Endodermal cell (in vitro differentiated cells): ENCODE measurements around the gene MSI1. TPM values are rescaled to one million over a fixed set of nuclear protein-coding genes. Genes with fewer than 3 reads are reported as not detected.

Experiments used
- DNase-seq: peaks from one replicate; pipeline ENCODE4 v3.0.0-alpha.2; 2017
- H3K27ac ChIP-seq: 2 replicates; pipeline ENCODE4 v1.5.1; 2013; ENCODE audit warnings: mild to moderate bottlenecking, low read depth, low read length, moderate library complexity
- H3K27me3 ChIP-seq: 2 replicates; pipeline ENCODE4 v1.6.1; 2013; ENCODE audit warnings: mild to moderate bottlenecking, low read length, moderate library complexity; ENCODE audit not compliant: insufficient read depth, control insufficient read depth, poor library complexity, severe bottlenecking
- H3K36me3 ChIP-seq: 2 replicates; pipeline ENCODE4 v1.7.0; 2013; ENCODE audit warnings: mild to moderate bottlenecking, low read length, moderate library complexity; ENCODE audit not compliant: control insufficient read depth, insufficient read depth
- H3K4me1 ChIP-seq: one replicate; pipeline ENCODE4 v1.7.0; 2013; ENCODE audit warnings: low read length; ENCODE audit not compliant: control insufficient read depth, insufficient read depth
- H3K4me3 ChIP-seq: 2 replicates; pipeline ENCODE4 v1.5.1; 2013; ENCODE audit warnings: mild to moderate bottlenecking, low read length, moderate library complexity
- H3K9ac ChIP-seq: 2 replicates; pipeline ENCODE4 v1.6.1; 2013; ENCODE audit warnings: mild to moderate bottlenecking, low read length, moderate library complexity; ENCODE audit not compliant: poor library complexity, severe bottlenecking; ENCODE audit errors: extremely low read depth
- H3K9me3 ChIP-seq: 2 replicates; pipeline ENCODE4 v1.6.1; 2013; ENCODE audit warnings: mild to moderate bottlenecking, low read length, moderate library complexity; ENCODE audit not compliant: control insufficient read depth
- H3K27ac Mint-ChIP-seq: 2 replicates; pipeline ENCODE4 v1.8.0; 2020; ENCODE audit warnings: mixed read lengths
- H3K27me3 Mint-ChIP-seq: 2 replicates; pipeline ENCODE4 v1.8.0; 2021; ENCODE audit warnings: mild to moderate bottlenecking, mixed read lengths; ENCODE audit not compliant: insufficient read depth
- H3K36me3 Mint-ChIP-seq: 2 replicates; pipeline ENCODE4 v1.8.0; 2020; ENCODE audit warnings: low read depth, mixed read lengths
- H3K4me1 Mint-ChIP-seq: 2 replicates; pipeline ENCODE4 v1.8.0; 2020; ENCODE audit warnings: mixed read lengths
- H3K4me3 Mint-ChIP-seq: 2 replicates; pipeline ENCODE4 v1.8.0; 2020; ENCODE audit warnings: mild to moderate bottlenecking, moderate library complexity, mixed read lengths
- H3K9me3 Mint-ChIP-seq: 2 replicates; pipeline ENCODE4 v1.8.0; 2020; ENCODE audit warnings: mild to moderate bottlenecking, mixed read lengths
- WGBS, 2 experiments: methylation state at CpG; one replicate each; pipeline versions ENCODE4 v1.1.5 to v1.1.7; 2013; ENCODE audit warnings: missing lambda C conversion rate in 2 of 2, mixed read lengths in 1 of 2; ENCODE audit not compliant: insufficient coverage in 1 of 2, insufficient read length in 1 of 2; 5-methylcytosine and 5-hydroxymethylcytosine counted together
- total RNA-seq, 2 donors: library from RNA; stranded (reverse); fragmentation: NEBNext Ultra II Directional in 1 of 2; extraction: Animal tissue kit (Norgen Biotek cat#: 25700) in 1 of 2; gene quantifications; 2 replicates in 1 of 2; 3 replicates in 1 of 2; pipeline ENCODE4 v1.2.1, GENCODE V29; 2021
- TF ChIP-seq, protein P1 (sequence below): fragments of 200-600 bp; sonication (generic); conservative IDR thresholded peaks from 2 replicates; pipeline ENCODE4 v1.5.0; 2021; ENCODE audit warnings: antibody characterized with exemption, mild to moderate bottlenecking

The MSI1 gene
- total RNA-seq, 2 donors from 2014 or later = 92.8 to 105 TPM

DNA sequence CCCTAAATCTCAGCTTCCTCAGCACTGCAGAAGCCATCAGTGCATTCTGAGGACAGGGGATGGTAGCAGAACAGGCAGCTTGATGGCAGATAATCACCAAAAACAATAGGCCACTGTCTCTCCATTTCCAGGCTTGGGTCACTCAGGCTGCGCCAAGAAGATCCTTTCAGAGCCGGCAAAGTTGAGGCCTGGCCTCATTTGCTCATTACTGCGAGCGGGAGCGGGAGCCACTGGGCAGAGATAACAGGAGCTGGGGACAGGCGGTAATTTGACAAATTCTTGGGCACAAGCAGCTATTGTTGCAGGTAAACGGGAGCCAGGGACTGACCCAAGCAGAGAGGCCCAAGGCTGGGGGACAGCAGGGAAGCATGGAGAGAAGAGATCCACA is 2.1 kb downstream of the MSI1 start:
- H3K9ac ChIP-seq = no peak overlapping the region
- H3K4me1 Mint-ChIP-seq = peaks cover 76% of the 10 kb centered on the region
- TF ChIP-seq, protein P1, sequence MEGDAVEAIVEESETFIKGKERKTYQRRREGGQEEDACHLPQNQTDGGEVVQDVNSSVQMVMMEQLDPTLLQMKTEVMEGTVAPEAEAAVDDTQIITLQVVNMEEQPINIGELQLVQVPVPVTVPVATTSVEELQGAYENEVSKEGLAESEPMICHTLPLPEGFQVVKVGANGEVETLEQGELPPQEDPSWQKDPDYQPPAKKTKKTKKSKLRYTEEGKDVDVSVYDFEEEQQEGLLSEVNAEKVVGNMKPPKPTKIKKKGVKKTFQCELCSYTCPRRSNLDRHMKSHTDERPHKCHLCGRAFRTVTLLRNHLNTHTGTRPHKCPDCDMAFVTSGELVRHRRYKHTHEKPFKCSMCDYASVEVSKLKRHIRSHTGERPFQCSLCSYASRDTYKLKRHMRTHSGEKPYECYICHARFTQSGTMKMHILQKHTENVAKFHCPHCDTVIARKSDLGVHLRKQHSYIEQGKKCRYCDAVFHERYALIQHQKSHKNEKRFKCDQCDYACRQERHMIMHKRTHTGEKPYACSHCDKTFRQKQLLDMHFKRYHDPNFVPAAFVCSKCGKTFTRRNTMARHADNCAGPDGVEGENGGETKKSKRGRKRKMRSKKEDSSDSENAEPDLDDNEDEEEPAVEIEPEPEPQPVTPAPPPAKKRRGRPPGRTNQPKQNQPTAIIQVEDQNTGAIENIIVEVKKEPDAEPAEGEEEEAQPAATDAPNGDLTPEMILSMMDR = no peak
- H3K27ac Mint-ChIP-seq = peak overlapping the region; percentile 96
- peaks cover 49% of the 10 kb centered on the region for H3K36me3 ChIP-seq
- H3K36me3 Mint-ChIP-seq = peaks cover 46% of the 10 kb centered on the region
- WGBS, 2 experiments = 62 to 70% methylated on average over 7 of the region's 7 CpGs
- peak overlapping the region; percentile 88 for H3K4me3 Mint-ChIP-seq
- DNase-seq = no peak
- H3K27me3 Mint-ChIP-seq = no peaks in the 10 kb centered on the region
- H3K27ac ChIP-seq = peak overlapping the region; percentile 82
- no peaks in the 10 kb centered on the region for H3K27me3 ChIP-seq
- H3K9me3 ChIP-seq = no peaks in the 10 kb centered on the region
- peaks cover 32% of the 10 kb centered on the region for H3K4me1 ChIP-seq
- no peaks in the 10 kb centered on the region for H3K9me3 Mint-ChIP-seq
- H3K4me3 ChIP-seq = peak overlapping the region; percentile 88

DNA sequence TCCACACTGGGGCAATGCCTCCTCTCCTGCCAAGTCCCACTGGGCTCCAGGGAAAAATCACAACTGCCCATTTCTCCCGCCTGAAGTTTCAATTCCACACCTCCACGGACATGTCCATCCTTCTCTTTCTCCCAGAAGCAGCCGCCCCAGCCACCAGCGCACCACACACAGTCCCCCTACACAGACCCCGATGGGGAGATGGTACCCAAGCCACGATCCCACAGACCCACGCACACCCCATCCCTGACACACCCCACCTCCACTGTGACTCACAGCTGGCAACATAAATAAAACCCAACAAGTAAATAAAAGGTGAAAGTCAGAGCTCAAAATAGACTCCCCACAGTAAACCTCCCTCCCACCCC is 2.6 kb downstream of the MSI1 start:
- peaks cover 46% of the 10 kb centered on the region for H3K36me3 Mint-ChIP-seq
- TF ChIP-seq, protein P1 = no peak
- Histone ChIP-seq H3K36me3 (peaks cover 49% of the 10 kb centered on the region), H3K27ac (peak overlapping the region; percentile 82), H3K27me3 (no peaks in the 10 kb centered on the region), H3K9ac (no peak overlapping the region), H3K4me3 (peak overlapping the region; percentile 88), H3K9me3 (no peaks in the 10 kb centered on the region), H3K4me1 (peaks cover 32% of the 10 kb centered on the region)
- H3K4me1 Mint-ChIP-seq = peaks cover 71% of the 10 kb centered on the region
- DNase-seq = peak; percentile 43
- H3K9me3 Mint-ChIP-seq = no peaks in the 10 kb centered on the region
- peak overlapping the region; percentile 81 for H3K27ac Mint-ChIP-seq
- peak overlapping the region; percentile 88 for H3K4me3 Mint-ChIP-seq
- H3K27me3 Mint-ChIP-seq = no peaks in the 10 kb centered on the region
- 90 to 93% methylated on average over 2 to 7 of the region's 7 CpGs for WGBS, 2 experiments

DNA sequence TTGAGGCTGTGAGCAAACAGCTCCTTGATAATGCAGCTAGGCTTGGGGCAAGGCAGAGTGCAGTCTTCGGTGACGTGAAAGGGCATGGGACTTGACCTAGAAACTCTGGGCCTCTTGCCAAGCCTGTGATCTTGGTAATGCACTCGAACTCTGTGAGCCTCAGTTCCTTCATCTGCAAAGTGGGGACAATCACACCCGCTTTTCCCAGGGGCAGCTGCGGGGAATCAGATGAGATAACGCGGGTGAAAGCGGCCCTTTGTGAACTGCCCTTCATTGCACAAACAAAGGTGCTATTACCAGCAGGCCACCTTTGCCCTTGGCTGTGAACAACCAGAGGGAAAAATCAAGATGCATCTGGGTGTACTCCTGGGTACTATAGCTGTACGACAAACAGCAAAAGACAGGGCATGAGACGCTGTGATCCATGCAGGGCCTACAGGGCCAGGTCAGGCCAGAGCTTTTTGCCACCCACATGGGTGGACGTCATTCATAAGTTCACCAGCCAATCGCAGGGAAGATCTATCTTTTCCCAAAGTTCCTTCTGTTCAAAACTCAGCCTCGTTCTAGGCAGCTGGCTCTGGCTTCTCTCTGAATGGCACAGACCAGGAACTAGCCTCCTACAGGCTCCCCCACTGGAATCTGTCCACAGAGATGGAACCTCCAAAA is 3.2 kb downstream of the MSI1 start:
- peak; percentile 52 for DNase-seq
- H3K4me1 Mint-ChIP-seq = peaks cover 70% of the 10 kb centered on the region
- Histone ChIP-seq H3K9me3 (no peaks in the 10 kb centered on the region), H3K27ac (no peak overlapping the region), H3K27me3 (no peaks in the 10 kb centered on the region), H3K4me3 (peak overlapping the region; percentile 88), H3K36me3 (peaks cover 54% of the 10 kb centered on the region), H3K4me1 (peaks cover 35% of the 10 kb centered on the region), H3K9ac (no peak overlapping the region)
- peaks cover 49% of the 10 kb centered on the region for H3K36me3 Mint-ChIP-seq
- peak overlapping the region; percentile 88 for H3K4me3 Mint-ChIP-seq
- WGBS, 2 experiments = 88 to 93% methylated on average over 13 of the region's 13 CpGs
- no peaks in the 10 kb centered on the region for H3K27me3 Mint-ChIP-seq
- H3K9me3 Mint-ChIP-seq = no peaks in the 10 kb centered on the region
- peak overlapping the region; percentile 81 for H3K27ac Mint-ChIP-seq
- TF ChIP-seq, protein P1 = no peak
